ENCODE results near the gene ING3. TPM values are rescaled to one million over a fixed set of nuclear protein-coding genes. Genes with fewer than 3 reads are reported as not detected.

ING3 gene
- total RNA-seq, 1 experiment from 2014 or later = 23.1 TPM

GRCh38 chr7:121019018-121019417 is 68.4 kb downstream of the ING3 start:
- H3K27me3 Mint-ChIP-seq (ENCODE audit: low read depth) = no peaks in the 10 kb centered on the region
- Histone ChIP-seq H3K4me1 (ENCODE audit: insufficient read depth, low read length) (no peaks in the 10 kb centered on the region), H2BK5ac (ENCODE audit: insufficient read length, low read length) (no peak overlapping the region), H2AFZ (ENCODE audit: low read length) (no peak overlapping the region), H4K20me1 (ENCODE audit: control insufficient read depth, insufficient read depth, insufficient read length) (no peaks in the 10 kb centered on the region), H3K79me1 (ENCODE audit: insufficient read depth, low read depth, low read length, poor library complexity, severe bottlenecking) (no peaks in the 10 kb centered on the region), H3K9me3 (ENCODE audit: control insufficient read depth, low read depth, low read length) (no peaks in the 10 kb centered on the region), H2BK15ac (ENCODE audit: low read depth, low read length) (no peak overlapping the region), H3K9ac (ENCODE audit: extremely low read depth, insufficient read length, low read length) (no peak overlapping the region), H4K91ac (ENCODE audit: insufficient read length, low read depth, low read length) (no peak overlapping the region), H2BK20ac (ENCODE audit: low read depth, low read length, poor library complexity, severe bottlenecking) (no peak overlapping the region), H4K5ac (ENCODE audit: insufficient read length, low read depth, low read length) (no peak overlapping the region), H3K18ac (ENCODE audit: insufficient read length, low read depth, low read length) (no peak overlapping the region), H3K4me2 (ENCODE audit: insufficient read depth, insufficient read length, low read length) (no peak overlapping the region), H3K79me2 (ENCODE audit: insufficient read depth, low read length) (no peaks in the 10 kb centered on the region), H3K27ac (ENCODE audit: insufficient read length, low read depth, low read length) (no peak overlapping the region), H3K14ac (ENCODE audit: insufficient read depth, low read length) (no peak overlapping the region), H2BK120ac (ENCODE audit: low read depth, low read length, poor library complexity, severe bottlenecking) (no peak overlapping the region), H3K23ac (ENCODE audit: insufficient read length, low read depth, low read length) (no peak overlapping the region), H2AK5ac (ENCODE audit: insufficient read length, low read length) (no peak overlapping the region), H3K27me3 (ENCODE audit: insufficient read depth, low read length) (no peaks in the 10 kb centered on the region), H3K4ac (ENCODE audit: low read depth, low read length) (no peak overlapping the region), H2BK12ac (ENCODE audit: insufficient read length, low read depth, low read length) (no peak overlapping the region), H4K8ac (replicated peaks; ENCODE audit: insufficient read length, low read depth, low read length) (no peak overlapping the region), H3K23me2 (ENCODE audit: insufficient read length, low read depth, low read length, poor library complexity, severe bottlenecking) (no peaks in the 10 kb centered on the region), H3T11ph (ENCODE audit: low read length) (no peak overlapping the region), H3K56ac (ENCODE audit: insufficient read length, low read depth, low read length) (no peak overlapping the region)
- no peaks in the 10 kb centered on the region for H3K4me1 Mint-ChIP-seq
- no peaks in the 10 kb centered on the region for H3K9me3 Mint-ChIP-seq
- H3K27ac Mint-ChIP-seq = no peak overlapping the region
- no peak for DNase-seq
- no peak overlapping the region for H3K4me3 Mint-ChIP-seq
- WGBS (ENCODE audit: extremely low coverage, insufficient read length, low lambda C conversion rate) = no CpG with 5 or more reads among the region's 2 CpGs
- TF ChIP-seq CTCF (conservative IDR thresholded peaks at IDR 0.05) = no peak
- H3K36me3 Mint-ChIP-seq (ENCODE audit: insufficient read depth in 1 of 3, low read depth in 3 of 3) = no peaks in the 10 kb centered on the region
